Measurements from ENCODE around the gene CHAMP1. TPM values are rescaled to one million over a fixed set of nuclear protein-coding genes. Genes with fewer than 3 reads are reported as not detected.

CHAMP1 gene
- total and polyA plus RNA-seq, 2 of the 4 experiments (the other 2 are of a cell fraction): 13.3 to 32.7 TPM

DNA sequence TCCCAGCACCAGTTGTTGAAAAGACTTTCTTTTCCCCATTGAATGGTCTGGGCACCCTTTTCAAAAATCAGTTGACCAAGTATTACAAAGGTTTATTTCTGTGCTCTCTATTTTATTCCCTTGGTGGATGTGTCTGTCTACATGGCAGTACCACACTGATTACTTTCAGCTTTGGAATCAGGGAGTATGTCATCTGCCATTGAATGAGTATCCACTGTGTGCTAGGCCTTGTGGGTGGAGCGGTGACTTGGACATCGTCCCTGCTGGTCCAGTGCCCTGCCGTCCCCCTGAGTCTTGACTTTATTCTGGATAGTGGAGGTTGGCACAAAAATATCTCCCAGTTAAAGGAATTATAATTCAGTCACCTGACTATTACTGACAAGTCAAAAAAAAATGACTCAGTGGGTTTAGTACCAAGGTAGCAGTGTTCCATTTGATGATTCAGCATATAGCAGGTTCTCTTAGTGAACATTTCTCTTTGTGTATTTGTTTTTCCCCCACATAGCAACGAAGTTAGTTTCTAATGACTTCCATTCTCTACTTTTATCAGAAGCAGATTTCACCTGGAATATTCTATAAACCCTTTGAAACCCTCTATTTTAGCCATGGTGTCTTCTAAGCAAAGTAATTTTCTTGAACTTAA, 29.0 kb upstream of the CHAMP1 start:
- H3K9me3 ChIP-seq (ENCODE audit: control insufficient read depth, insufficient read depth, low read length): no peaks in the 10 kb centered on the region
- H4K91ac ChIP-seq (ENCODE audit: insufficient read depth, low read depth, low read length): no peak overlapping the region
- POLR2A ChIA-PET (ENCODE audit: unreplicated experiment): no interaction called here
- BruUV-seq (replicated peaks): TSS peak; percentile 12
- H2BK120ac ChIP-seq (ENCODE audit: low read depth, low read length): no peak overlapping the region
- peaks cover 7% of the 10 kb centered on the region for H4K20me1 ChIP-seq (ENCODE audit: insufficient read depth, low read length)
- H3K18ac ChIP-seq (ENCODE audit: low read depth, low read length): no peak overlapping the region
- no CpG with 5 or more reads among the region's 4 CpGs for WGBS, 2 experiments (ENCODE audit: extremely low coverage in 2 of 2, insufficient read length in 1 of 2)
- H3K9ac ChIP-seq (ENCODE audit: low read depth, low read length): no peak overlapping the region
- no peak overlapping the region for H2BK20ac ChIP-seq (ENCODE audit: low read depth, low read length)
- no peak overlapping the region for H3K4me3 ChIP-seq (ENCODE audit: insufficient read depth, low read depth, low read length)
- peak overlapping the region; percentile 5 for H2BK5ac ChIP-seq (ENCODE audit: low read depth, low read length, poor library complexity, severe bottlenecking)
- H2AK5ac ChIP-seq (ENCODE audit: low read depth, low read length): no peak overlapping the region
- TF ChIP-seq MAFK (IDR thresholded peaks at IDR 0.05; ENCODE audit: low read depth, low read length) (peak; percentile 90), CHD1 (IDR thresholded peaks at IDR 0.05; ENCODE audit: low read depth, low read length) (no peak)
- no peak overlapping the region for H2BK15ac ChIP-seq (ENCODE audit: low read depth, low read length)
- H3K4ac ChIP-seq (ENCODE audit: low read depth, low read length): no peak overlapping the region
- no peak for ATAC-seq (ENCODE audit: low read depth)
- H4K5ac ChIP-seq (ENCODE audit: low read depth, low read length): no peak overlapping the region
- no peak overlapping the region for H3K56ac ChIP-seq (ENCODE audit: extremely low read depth, insufficient read depth, low read length)
- peak; percentile 17 for DNase-seq
- H3K9me1 ChIP-seq (ENCODE audit: insufficient read depth, low read length): peaks cover 22% of the 10 kb centered on the region
- H3K27ac ChIP-seq (ENCODE audit: insufficient read depth, low read length): no peak overlapping the region
- H3K14ac ChIP-seq (replicated peaks; ENCODE audit: low read depth, low read length): no peak overlapping the region
- peaks cover 2% of the 10 kb centered on the region; the same call in 1 of the 2 replicates for H3K4me1 ChIP-seq (ENCODE audit: control insufficient read depth, insufficient read depth, low read length)
- H3K79me1 ChIP-seq (ENCODE audit: low read depth in 1 of 2, low read length in 2 of 2): peaks cover 31 to 59% of the 10 kb centered on the region in 2 experiments
- CTCF ChIA-PET: interaction anchor here (0.7 kb wide), 1 partner anchor 25 kb away, joined by 3 read pairs; no protein-coding TSS in a partner anchor
- H3K4me2 ChIP-seq (ENCODE audit: low read depth, low read length): no peak overlapping the region
- no peaks in the 10 kb centered on the region for H3K27me3 ChIP-seq (ENCODE audit: control insufficient read depth, insufficient read depth, low read length)
- in situ Hi-C loops (cut with MboI; ENCODE audit: low sequenced_read_pairs): no loop called here
- H3K23ac ChIP-seq (ENCODE audit: low read depth, low read length): no peak overlapping the region
- H3K36me3 ChIP-seq (ENCODE audit: control insufficient read depth, insufficient read depth, low read length): peaks cover 31% of the 10 kb centered on the region
- no peak overlapping the region for H2AK9ac ChIP-seq (replicated peaks; ENCODE audit: low read depth, low read length, poor library complexity)
- no peak overlapping the region for H4K8ac ChIP-seq (ENCODE audit: low read depth in 2 of 2, low read length in 2 of 2)
- no peak overlapping the region for H2AFZ ChIP-seq (replicated peaks; ENCODE audit: low read length, poor library complexity)
- dilution Hi-C loops (cut with HindIII; ENCODE audit: low sequenced_read_pairs, unreplicated experiment): no loop called here
- intact Hi-C loops (cut with micrococcal nuclease): no loop called here

Measured in IMR-90 (cell line).